VCaP (cell line): ENCODE data around the gene KLHL17.

Source experiments
- H3K27ac ChIP-seq: fragments of 450-650 bp; 2 replicates; pipeline ENCODE4 v1.5.1; 2017
- TF ChIP-seq, protein P1 (sequence below): fragments of 450-650 bp; conservative IDR thresholded peaks from 2 replicates; pipeline ENCODE4 v1.5.1; 2017; ENCODE audit warnings: mild to moderate bottlenecking, moderate library complexity

Gene KLHL17

DNA sequence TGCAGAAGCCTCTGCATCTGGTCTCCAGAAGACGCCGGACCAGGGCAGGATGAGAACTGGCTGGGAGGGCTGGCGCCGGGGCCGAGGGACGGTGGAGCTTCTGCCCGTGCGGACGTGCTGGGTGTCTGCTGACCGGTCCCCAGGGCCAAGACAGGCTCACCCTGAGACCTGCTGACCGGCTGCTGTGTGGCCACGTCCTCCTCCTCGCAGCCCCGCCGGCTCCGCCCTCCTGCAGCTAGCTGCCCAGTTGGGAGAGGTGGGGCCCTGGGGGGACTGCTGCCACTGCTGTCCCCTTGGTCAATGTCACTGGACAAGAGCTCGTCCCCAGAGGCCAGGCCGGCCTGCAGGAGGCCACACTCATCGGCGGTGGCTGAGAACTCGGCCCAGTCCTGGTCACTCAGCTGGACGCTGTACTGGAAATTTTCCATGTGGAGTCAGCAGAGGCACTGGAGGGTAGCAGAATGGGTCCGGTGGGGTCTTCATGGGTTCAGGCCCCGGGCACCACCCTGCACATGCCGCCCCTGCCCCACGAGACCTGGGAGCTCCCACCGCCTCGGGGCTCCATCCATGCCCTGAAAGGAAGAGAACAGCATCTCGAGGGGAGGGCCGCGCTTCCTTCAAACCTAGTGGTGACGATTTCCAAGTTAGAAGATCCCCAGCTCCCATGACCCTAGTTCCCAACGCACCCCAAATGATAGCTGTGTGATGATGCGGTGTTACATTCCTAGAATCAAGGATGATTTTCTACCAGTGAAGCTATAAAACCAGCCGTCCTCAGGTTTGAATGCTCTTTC lies 20.4 kb downstream of the KLHL17 start:
- TF ChIP-seq, protein P1, sequence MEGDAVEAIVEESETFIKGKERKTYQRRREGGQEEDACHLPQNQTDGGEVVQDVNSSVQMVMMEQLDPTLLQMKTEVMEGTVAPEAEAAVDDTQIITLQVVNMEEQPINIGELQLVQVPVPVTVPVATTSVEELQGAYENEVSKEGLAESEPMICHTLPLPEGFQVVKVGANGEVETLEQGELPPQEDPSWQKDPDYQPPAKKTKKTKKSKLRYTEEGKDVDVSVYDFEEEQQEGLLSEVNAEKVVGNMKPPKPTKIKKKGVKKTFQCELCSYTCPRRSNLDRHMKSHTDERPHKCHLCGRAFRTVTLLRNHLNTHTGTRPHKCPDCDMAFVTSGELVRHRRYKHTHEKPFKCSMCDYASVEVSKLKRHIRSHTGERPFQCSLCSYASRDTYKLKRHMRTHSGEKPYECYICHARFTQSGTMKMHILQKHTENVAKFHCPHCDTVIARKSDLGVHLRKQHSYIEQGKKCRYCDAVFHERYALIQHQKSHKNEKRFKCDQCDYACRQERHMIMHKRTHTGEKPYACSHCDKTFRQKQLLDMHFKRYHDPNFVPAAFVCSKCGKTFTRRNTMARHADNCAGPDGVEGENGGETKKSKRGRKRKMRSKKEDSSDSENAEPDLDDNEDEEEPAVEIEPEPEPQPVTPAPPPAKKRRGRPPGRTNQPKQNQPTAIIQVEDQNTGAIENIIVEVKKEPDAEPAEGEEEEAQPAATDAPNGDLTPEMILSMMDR = no peak
- no peak overlapping the region for H3K27ac ChIP-seq

DNA sequence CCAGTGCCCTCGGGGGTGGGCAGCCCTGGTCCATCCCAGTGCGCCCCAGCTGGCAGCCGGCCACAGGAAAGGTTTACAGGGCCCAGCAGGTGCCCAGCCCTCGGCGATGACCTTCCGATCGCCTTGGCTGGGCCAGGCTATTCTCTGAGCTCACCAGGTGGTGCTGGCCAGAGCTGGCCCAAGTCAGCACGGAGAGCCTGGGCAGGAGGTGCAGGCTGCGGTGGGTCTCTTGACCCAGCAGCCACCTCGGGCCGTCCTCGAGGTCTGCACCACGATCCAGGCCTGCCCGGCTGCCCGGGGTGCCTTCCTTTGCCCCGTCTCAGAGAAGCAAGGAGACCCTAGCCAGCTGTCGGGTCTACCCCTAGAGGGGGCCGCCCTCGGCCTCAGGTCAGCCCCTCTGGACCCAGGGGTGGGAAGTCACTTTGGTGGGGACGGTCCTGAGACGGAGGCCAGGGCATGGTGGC lies 21.1 kb downstream of the KLHL17 start:
- no peak overlapping the region for H3K27ac ChIP-seq
- TF ChIP-seq, protein P1 = no peak

DNA sequence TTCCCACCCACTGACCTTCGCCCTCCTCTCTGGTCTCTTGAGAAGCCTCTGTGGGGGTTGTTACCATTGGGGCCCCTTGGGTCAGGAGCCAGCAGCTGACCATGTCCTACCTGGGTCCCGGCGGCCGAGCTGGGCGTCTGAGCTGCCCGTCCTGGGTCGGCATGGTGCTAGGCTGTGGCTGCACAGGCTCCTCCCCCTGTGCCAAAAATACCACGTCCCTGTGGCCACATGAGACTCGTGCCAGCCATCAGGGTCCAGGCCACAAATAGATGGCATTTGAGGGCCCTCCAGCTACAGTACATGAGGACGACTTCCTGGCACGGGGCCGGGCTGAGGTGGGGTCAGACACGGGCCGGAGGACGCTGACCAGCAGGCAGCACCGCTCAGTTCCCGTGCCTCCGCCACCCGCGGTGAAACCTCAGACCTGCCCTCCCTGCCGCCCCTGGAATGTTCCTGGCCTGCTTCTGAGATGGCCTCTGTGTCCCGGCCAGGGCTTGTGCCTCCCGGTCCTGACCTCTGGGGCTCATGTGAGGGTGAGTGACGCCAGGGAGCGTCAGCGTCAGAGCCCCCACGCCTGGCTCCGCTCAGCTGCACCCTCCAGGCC lies 21.7 kb downstream of the KLHL17 start, which contains the start of gene PERM1:
PERM1 (minus strand) TSS at position 139 of the 604 bp plus-strand sequence. CDS start 1,064 bp downstream, outside the sequence.
- TF ChIP-seq, protein P1 = no peak

DNA sequence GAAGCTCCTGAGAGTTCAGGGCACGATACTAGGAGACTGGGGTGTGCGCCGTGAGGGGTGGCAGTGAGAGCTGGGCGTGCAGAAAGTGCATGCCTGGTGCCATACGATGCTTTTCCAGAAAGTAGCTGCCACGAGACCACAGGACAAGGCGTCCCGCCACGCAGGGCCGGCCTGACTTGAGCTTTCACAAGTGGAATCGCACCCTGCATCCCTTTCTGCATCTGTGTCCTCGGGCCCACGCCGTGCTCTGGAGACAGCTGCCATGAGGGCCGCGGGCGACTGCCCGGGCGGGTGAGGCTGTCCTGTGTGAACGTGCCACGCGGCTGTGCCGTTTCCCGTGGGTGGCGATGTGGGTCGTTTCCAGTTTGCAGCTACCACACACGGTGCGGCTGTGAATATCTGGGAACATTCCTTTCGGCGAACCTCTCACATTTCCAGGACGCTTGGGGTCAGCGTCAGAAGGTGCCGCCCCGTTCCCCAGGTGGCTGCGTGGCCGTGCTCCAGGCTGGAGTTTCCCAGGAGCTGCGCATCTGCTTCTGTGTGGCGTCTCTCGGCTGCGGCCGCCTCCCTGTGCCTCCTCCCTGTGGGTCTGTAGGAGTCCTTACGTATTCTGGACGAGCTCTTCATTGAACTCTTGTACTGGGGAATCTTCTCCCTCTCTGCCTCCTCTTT lies 22.5 kb downstream of the KLHL17 start:
- H3K27ac ChIP-seq = no peak overlapping the region
- TF ChIP-seq, protein P1 = no peak

More for the DNA sequence above, 21.7 kb downstream of the KLHL17 start, which contains the start of gene PERM1:
- H3K27ac ChIP-seq = no peak within 1 kb of the TSS

DNA sequence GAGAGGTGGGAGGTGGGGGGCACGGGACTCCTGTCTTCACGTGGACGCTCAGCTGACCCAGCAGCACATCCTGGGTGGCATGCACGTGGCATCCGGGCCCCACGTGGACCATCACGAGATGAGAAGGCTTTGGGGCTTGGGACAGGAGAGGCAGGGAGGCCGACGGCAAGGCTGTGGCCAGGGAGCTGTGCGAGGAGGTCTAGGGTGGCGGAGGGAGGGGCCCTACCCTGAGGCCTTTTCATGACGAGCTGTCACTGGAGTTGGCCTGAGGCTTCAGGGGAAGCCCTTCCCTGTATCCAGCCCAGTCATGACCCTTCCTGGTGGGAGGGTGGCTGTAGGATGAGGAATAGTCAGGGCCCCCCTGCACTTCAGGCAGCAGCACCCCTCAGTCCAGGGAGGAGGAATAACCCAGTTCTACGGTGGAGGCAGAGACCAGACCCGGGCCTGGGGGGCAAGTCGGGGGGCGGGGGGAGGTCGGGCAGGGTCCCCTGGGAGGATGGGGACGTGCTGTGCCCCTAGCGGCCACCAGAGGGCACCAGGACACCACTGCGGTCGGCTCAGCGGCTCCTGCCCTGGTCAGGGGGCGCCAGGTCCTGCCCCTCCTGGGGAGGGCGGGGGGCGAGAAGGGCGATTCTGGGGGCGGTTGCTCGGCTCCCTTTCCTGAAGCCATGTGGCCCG lies 23.6 kb downstream of the KLHL17 start:
- H3K27ac ChIP-seq = no peak overlapping the region
- TF ChIP-seq, protein P1 = peak; percentile 98

DNA sequence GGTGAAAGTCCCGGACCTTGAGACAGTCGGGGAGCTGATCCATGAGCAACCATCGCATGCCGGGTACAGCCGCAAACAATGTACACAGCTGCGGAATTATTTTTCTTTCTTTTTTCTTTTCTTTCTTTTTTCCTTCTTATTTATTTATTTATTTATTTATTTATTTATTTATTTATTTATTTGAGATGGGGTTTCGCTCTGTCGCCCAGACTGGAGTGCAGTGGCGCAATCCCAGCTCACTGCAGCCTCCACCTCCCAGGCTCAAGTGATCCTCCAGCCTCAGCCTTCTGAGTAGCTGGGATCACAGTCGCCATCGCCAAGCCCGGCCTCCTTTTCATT lies 24.1 kb downstream of the KLHL17 start:
- H3K27ac ChIP-seq = no peak overlapping the region
- TF ChIP-seq, protein P1 = no peak; the same call in none of the 2 replicates
